Loucy (cell line): Measurements from ENCODE around the gene SVOPL.

Experiments
- EZH2phosphoT487 ChIP-seq: fragments of 200-600 bp; IDR thresholded peaks from 2 replicates; pipeline ENCODE4 v1.6.1; 2018; ENCODE audit warnings: antibody characterized with exemption, mild to moderate bottlenecking, moderate library complexity, borderline replicate concordance
- TF ChIP-seq, protein P1 (sequence below): fragments of 200-600 bp; sonication (generic); conservative IDR thresholded peaks from 2 replicates; pipeline ENCODE4 v1.5.1; 2014; ENCODE audit warnings: mild to moderate bottlenecking, antibody characterized with exemption, low read length

DNA sequence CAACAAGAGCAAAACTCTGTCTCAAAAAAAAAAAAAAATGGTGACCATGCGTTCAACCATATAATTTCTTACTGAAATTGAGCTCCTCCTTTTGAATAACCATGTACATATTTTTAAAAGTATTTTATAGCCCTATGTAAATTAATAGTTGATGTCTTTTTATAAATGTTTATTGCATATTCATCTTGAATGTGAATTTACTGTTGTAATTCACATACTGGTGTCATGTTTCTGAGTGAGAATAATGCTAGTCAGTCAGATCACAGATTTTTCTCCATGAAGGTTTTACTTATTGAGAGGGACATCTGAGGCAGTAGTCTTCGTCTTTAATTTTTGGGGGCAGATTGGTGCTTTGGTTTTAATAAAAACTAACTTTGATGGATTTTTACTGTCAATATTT, 112.2 kb downstream of the SVOPL start:
- TF ChIP-seq, protein P1, sequence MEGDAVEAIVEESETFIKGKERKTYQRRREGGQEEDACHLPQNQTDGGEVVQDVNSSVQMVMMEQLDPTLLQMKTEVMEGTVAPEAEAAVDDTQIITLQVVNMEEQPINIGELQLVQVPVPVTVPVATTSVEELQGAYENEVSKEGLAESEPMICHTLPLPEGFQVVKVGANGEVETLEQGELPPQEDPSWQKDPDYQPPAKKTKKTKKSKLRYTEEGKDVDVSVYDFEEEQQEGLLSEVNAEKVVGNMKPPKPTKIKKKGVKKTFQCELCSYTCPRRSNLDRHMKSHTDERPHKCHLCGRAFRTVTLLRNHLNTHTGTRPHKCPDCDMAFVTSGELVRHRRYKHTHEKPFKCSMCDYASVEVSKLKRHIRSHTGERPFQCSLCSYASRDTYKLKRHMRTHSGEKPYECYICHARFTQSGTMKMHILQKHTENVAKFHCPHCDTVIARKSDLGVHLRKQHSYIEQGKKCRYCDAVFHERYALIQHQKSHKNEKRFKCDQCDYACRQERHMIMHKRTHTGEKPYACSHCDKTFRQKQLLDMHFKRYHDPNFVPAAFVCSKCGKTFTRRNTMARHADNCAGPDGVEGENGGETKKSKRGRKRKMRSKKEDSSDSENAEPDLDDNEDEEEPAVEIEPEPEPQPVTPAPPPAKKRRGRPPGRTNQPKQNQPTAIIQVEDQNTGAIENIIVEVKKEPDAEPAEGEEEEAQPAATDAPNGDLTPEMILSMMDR = no peak
- no peak for TF ChIP-seq EZH2phosphoT487
